Endothelial cell of umbilical vein (primary cell): Measurements from ENCODE around the gene GPR17. TPM values are rescaled to one million over a fixed set of nuclear protein-coding genes. Genes with fewer than 3 reads are reported as not detected.

ENCODE experiments used
- BruUV-seq: library from RNA; stranded (reverse); fragments of 400-500 nt; replicated peaks from 2 replicates; lab custom pipeline; 2021; lab: Mats Ljungman, UMichigan
- CTCF ChIA-PET: fragments of 300-600, 350-600 bp; sonication (Branson Sonifier 250); formaldehyde crosslinking; loops from one replicate; lab custom pipeline; 2021; ENCODE audit warnings: antibody characterized with exemption, inconsistent platforms; lab: Charles Lee
- POLR2A ChIA-PET: fragments of 300-600, 350-600 bp; sonication (Branson Sonifier 250); formaldehyde crosslinking; loops from one replicate; lab custom pipeline; 2021; ENCODE audit warnings: antibody characterized with exemption, inconsistent platforms; lab: Charles Lee
- DNase-seq: peaks from one replicate; pipeline ENCODE4 v3.0.0-alpha.2; 2011; ENCODE audit warnings: low read depth, low spot score
- FAIRE-seq: peaks from 2 replicates; lab custom pipeline; 2011; peaks lifted over from hg19 to GRCh38; lab: Jason Lieb, UNC
- H2AFZ ChIP-seq: 2 replicates; pipeline ENCODE4 v1.6.0; 2012; ENCODE audit warnings: low read depth, low read length, control low read depth, inconsistent platforms
- H3K27ac ChIP-seq: 2 replicates; pipeline ENCODE4 v1.5.1; 2011; ENCODE audit warnings: low read depth, mild to moderate bottlenecking, control low read depth, low read length, moderate library complexity; ENCODE audit not compliant: insufficient read depth
- H3K27me3 ChIP-seq, 2 experiments: 2 replicates each; pipeline versions ENCODE4 v1.6.0 to v1.6.1; 2011; ENCODE audit warnings: low read length in 2 of 2, mixed read lengths in 1 of 2; ENCODE audit not compliant: control insufficient read depth in 2 of 2, insufficient read depth in 2 of 2
- H3K36me3 ChIP-seq, 2 experiments: 2 replicates in 1 of 2; 3 replicates in 1 of 2; pipeline ENCODE4 v1.5.1; 2011; ENCODE audit warnings: low read length in 2 of 2, mild to moderate bottlenecking in 1 of 2, moderate library complexity in 1 of 2; ENCODE audit not compliant: control insufficient read depth in 2 of 2, insufficient read depth in 2 of 2; ENCODE audit errors: extremely low read depth in 1 of 2
- H3K4me1 ChIP-seq: 3 replicates; pipeline ENCODE4 v1.5.1; 2011; ENCODE audit warnings: mild to moderate bottlenecking, low read length; ENCODE audit not compliant: control insufficient read depth, insufficient read depth; ENCODE audit errors: extremely low read depth
- H3K4me2 ChIP-seq: 2 replicates; pipeline ENCODE4 v1.6.1; 2011; ENCODE audit warnings: low read length, control low read depth, mixed read lengths; ENCODE audit not compliant: insufficient read depth
- H3K4me3 ChIP-seq, 3 experiments: fragments of 200-600 bp in 1 of 3; sonication (generic), shearing (Covaris generic) in 1 of 3; replicated peaks in 1 of 3; 2 replicates each; pipeline ENCODE4 v1.5.1; 2011 to 2016; ENCODE audit warnings: control low read depth in 3 of 3, low read length in 3 of 3, mild to moderate bottlenecking in 2 of 3, inconsistent platforms in 1 of 3, low read depth in 1 of 3, moderate library complexity in 1 of 3; ENCODE audit not compliant: insufficient read depth in 1 of 3
- H3K79me2 ChIP-seq: 2 replicates; pipeline ENCODE4 v1.6.0; 2012; ENCODE audit warnings: low read length, inconsistent platforms; ENCODE audit not compliant: control insufficient read depth, insufficient read depth
- H3K9ac ChIP-seq: replicated peaks from 2 replicates; pipeline ENCODE3; 2011; ENCODE audit warnings: low read length, control low read depth; ENCODE audit not compliant: insufficient read depth; ENCODE audit errors: extremely low read depth
- H3K9me1 ChIP-seq: replicated peaks from 3 replicates; pipeline ENCODE4 v1.6.0; 2011; ENCODE audit warnings: mild to moderate bottlenecking, low read length; ENCODE audit not compliant: control insufficient read depth, insufficient read depth; ENCODE audit errors: extremely low read depth
- H3K9me3 ChIP-seq: replicated peaks from 2 replicates; pipeline ENCODE4 v1.5.1; 2012; ENCODE audit warnings: low read length, inconsistent platforms; ENCODE audit not compliant: control insufficient read depth, insufficient read depth
- H4K20me1 ChIP-seq: replicated peaks from 2 replicates; pipeline ENCODE3; 2011; ENCODE audit warnings: mild to moderate bottlenecking, low read length; ENCODE audit not compliant: control insufficient read depth, insufficient read depth; ENCODE audit errors: extremely low read depth
- EZH2 ChIP-seq: IDR thresholded peaks from 2 replicates; pipeline ENCODE4 v1.6.1; 2012; ENCODE audit warnings: borderline replicate concordance, low read depth, mild to moderate bottlenecking, moderate library complexity, low read length, inconsistent platforms; ENCODE audit not compliant: severe bottlenecking
- JUN ChIP-seq: IDR thresholded peaks from 2 replicates; pipeline ENCODE4 v1.6.1; 2011; ENCODE audit warnings: borderline replicate concordance, low read depth; ENCODE audit not compliant: insufficient read length, insufficient read depth
- MYC ChIP-seq: IDR thresholded peaks from one replicate; pipeline ENCODE4 v1.6.1; 2011; ENCODE audit warnings: mild to moderate bottlenecking, low read depth, low read length
- POLR2AphosphoS5 ChIP-seq: IDR thresholded peaks from 2 replicates; pipeline ENCODE4 v1.6.1; 2012; ENCODE audit warnings: low read depth, mild to moderate bottlenecking, control low read depth, low read length, moderate library complexity; ENCODE audit not compliant: insufficient read depth
- dilution Hi-C: fragments of 300-500 bp; cut with MboI; formaldehyde crosslinking; loops from one replicate; pipeline ENCODE4 v1.15.0; 2019; ENCODE audit warnings: low sequenced_read_pairs; ENCODE audit not compliant: extremely low pct_ligation_motif_present
- intact Hi-C: fragments of 100-400 bp; cut with micrococcal nuclease; formaldehyde crosslinking; loops from one replicate; pipeline ENCODE4 v1.10.0; 2022
- polyA plus RNA-seq, 4 experiments: library from polyadenylated mRNA; depleted of rRNA in 3 of 4; stranded (reverse) in 3 of 4; unstranded in 1 of 4; fragments of >200 nt; gene quantifications; 2 replicates each; pipeline versions ENCODE4 v1.2.1 to v1.2.3, GENCODE V29; 2011 to 2012; ENCODE audit warnings: missing spikeins in 1 of 4
- total RNA-seq: library from RNA; stranded (reverse); gene quantifications from 2 replicates; pipeline ENCODE4 v1.2.3, GENCODE V29; 2021
- TF ChIP-seq, protein P1 (sequence below): IDR thresholded peaks from 2 replicates; pipeline ENCODE4 v1.6.1; 2011; ENCODE audit not compliant: insufficient read depth, insufficient read length
- TF ChIP-seq, protein P2 (sequence below), 2 donors: IDR thresholded peaks; 1 replicate in 1 of 2; 2 replicates in 1 of 2; pipeline ENCODE4 v1.5.1; 2011; ENCODE audit warnings: low read length in 2 of 2, mild to moderate bottlenecking in 2 of 2, moderate library complexity in 2 of 2, control low read depth in 1 of 2, inconsistent platforms in 1 of 2, low read depth in 1 of 2; ENCODE audit not compliant: insufficient read depth in 1 of 2; ENCODE audit errors: extremely low read depth in 1 of 2

GPR17 gene
- total and polyA plus RNA-seq, 2 donors (not counting 3 experiments of a cell fraction or from before 2014, with no cell fraction given), result 0.10 TPM; not detected in 1

DNA sequence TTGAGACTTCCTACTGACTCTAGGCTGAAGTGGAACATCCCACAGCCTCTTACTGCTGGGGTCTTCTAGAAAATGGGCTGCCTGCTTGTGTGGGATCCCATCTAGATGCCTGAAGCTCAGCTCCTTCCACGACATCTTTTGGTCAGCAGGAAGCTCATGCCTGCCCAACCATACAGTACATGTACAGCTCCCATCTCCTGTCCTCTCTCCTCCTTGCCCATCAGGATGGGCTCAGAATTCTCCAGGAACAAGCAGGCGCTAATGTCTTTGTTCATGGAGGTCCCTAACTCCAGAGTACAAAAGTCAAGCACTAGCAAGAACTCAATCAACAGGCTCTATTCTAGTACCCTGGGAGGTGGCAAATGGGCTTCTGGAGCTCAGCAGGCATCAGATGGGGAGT is 31.7 kb upstream of the GPR17 start:
- dilution Hi-C loops (no loop called here), intact Hi-C loops (no loop called here)
- Histone ChIP-seq H3K79me2 (no peaks in the 10 kb centered on the region), H3K4me3 (no peak overlapping the region), H4K20me1 (no peaks in the 10 kb centered on the region), H2AFZ (no peak overlapping the region), H3K4me1 (no peaks in the 10 kb centered on the region), H3K9me3 (no peaks in the 10 kb centered on the region), H3K4me2 (no peak overlapping the region), H3K27me3 (peaks cover 5 to 9% of the 10 kb centered on the region in 2 experiments), H3K9ac (no peak overlapping the region), H3K36me3 (no peaks in the 10 kb centered on the region), H3K9me1 (no peaks in the 10 kb centered on the region), H3K27ac (no peak overlapping the region)
- DNase-seq, result no peak
- POLR2A ChIA-PET, result no interaction called here
- TF ChIP-seq, protein P1, sequence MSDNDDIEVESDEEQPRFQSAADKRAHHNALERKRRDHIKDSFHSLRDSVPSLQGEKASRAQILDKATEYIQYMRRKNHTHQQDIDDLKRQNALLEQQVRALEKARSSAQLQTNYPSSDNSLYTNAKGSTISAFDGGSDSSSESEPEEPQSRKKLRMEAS, result no peak
- TF ChIP-seq POLR2AphosphoS5 (no peak), JUN (no peak)
- TF ChIP-seq, protein P2, sequence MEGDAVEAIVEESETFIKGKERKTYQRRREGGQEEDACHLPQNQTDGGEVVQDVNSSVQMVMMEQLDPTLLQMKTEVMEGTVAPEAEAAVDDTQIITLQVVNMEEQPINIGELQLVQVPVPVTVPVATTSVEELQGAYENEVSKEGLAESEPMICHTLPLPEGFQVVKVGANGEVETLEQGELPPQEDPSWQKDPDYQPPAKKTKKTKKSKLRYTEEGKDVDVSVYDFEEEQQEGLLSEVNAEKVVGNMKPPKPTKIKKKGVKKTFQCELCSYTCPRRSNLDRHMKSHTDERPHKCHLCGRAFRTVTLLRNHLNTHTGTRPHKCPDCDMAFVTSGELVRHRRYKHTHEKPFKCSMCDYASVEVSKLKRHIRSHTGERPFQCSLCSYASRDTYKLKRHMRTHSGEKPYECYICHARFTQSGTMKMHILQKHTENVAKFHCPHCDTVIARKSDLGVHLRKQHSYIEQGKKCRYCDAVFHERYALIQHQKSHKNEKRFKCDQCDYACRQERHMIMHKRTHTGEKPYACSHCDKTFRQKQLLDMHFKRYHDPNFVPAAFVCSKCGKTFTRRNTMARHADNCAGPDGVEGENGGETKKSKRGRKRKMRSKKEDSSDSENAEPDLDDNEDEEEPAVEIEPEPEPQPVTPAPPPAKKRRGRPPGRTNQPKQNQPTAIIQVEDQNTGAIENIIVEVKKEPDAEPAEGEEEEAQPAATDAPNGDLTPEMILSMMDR (IDR thresholded peaks at IDR 0.05; ENCODE audit: extremely low read depth in 1 of 2, insufficient read depth in 1 of 2, low read depth in 1 of 2, low read length in 2 of 2), result no peak
- CTCF ChIA-PET, result interaction anchor here (0.9 to 1.8 kb wide), 3 partner anchors 15 to 33 kb away, joined by 3 to 8 read pairs (median 3); no protein-coding TSS in a partner anchor
- BruUV-seq, result no TSS peak
- FAIRE-seq, result no peak

DNA sequence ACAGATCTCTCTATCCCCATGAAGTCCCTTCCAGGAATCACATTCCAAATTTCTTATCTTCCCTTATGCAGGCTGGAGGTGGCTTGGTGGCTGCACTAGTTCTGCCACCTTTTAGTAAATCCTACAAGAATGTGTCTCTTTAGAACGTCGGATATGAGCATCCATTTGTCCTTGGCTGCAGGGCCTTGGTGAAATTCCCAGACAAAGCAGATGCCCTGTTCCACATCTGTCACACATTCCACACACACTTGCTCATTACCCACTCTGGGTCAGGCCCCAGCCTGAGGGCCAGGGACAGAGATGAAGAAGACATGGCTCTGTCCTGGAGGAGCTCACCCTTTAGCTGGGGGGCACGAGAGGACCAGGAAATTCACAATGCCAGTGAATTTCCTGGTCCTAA is 31.2 kb upstream of the GPR17 start:
- DNase-seq, result no peak
- ChIA-PET CTCF (interaction anchor here (1.3 to 1.8 kb wide), 2 partner anchors 23 to 32 kb away, joined by 3 to 8 read pairs; no protein-coding TSS in a partner anchor), POLR2A (no interaction called here)
- no peak for TF ChIP-seq POLR2AphosphoS5
- no peak for TF ChIP-seq EZH2
- TF ChIP-seq, protein P2 (IDR thresholded peaks at IDR 0.05; ENCODE audit: extremely low read depth in 1 of 2, insufficient read depth in 1 of 2, low read depth in 1 of 2, low read length in 2 of 2), result no peak
- no peak for TF ChIP-seq MYC
- intact Hi-C loops, result no loop called here
- Histone ChIP-seq H3K4me3 (no peak overlapping the region), H3K9me3 (no peaks in the 10 kb centered on the region), H3K36me3 (no peaks in the 10 kb centered on the region), H2AFZ (no peak overlapping the region), H3K9ac (no peak overlapping the region), H4K20me1 (no peaks in the 10 kb centered on the region), H3K4me2 (no peak overlapping the region), H3K4me1 (no peaks in the 10 kb centered on the region), H3K79me2 (no peaks in the 10 kb centered on the region), H3K9me1 (no peaks in the 10 kb centered on the region), H3K27me3 (peaks cover 5 to 9% of the 10 kb centered on the region in 2 experiments), H3K27ac (no peak overlapping the region)
- BruUV-seq, result no TSS peak
- dilution Hi-C loops, result no loop called here
- FAIRE-seq, result no peak
